H1 (cell line): ENCODE measurements around the gene PRRG2. TPM values are rescaled to one million over a fixed set of nuclear protein-coding genes. Genes with fewer than 3 reads are reported as not detected.

Experiments
- CTCF ChIA-PET: fragments of 300-600 bp; sonication (Branson Sonifier 250); formaldehyde crosslinking; loops from one replicate; lab custom pipeline; 2021; ENCODE audit not compliant: partially characterized antibody; lab: Charles Lee
- POLR2A ChIA-PET: fragments of 300-600 bp; sonication (Branson Sonifier 250); formaldehyde crosslinking; loops from one replicate; lab custom pipeline; 2021; ENCODE audit warnings: inconsistent platforms; ENCODE audit not compliant: partially characterized antibody; lab: Charles Lee
- DNase-seq, 2 experiments: peaks; one replicate each; pipeline versions ENCODE4 v3.0.0 to v3.0.0-alpha.2; 2010 to 2022; ENCODE audit warnings: low spot score in 2 of 2, low read depth in 1 of 2, mixed read lengths in 1 of 2
- FAIRE-seq: peaks from 2 replicates; lab custom pipeline; 2011; peaks lifted over from hg19 to GRCh38; lab: Jason Lieb, UNC
- H2AFZ ChIP-seq: 2 replicates; pipeline ENCODE4 v1.8.1; 2012; ENCODE audit warnings: low read length, inconsistent platforms
- H2AK5ac ChIP-seq: 2 replicates; pipeline ENCODE4 v1.6.1; 2013; ENCODE audit warnings: low read depth, low read length
- H2BK120ac ChIP-seq: replicated peaks from 2 replicates; pipeline ENCODE3; 2013; ENCODE audit warnings: low read depth, low read length, inconsistent platforms
- H2BK12ac ChIP-seq: 2 replicates; pipeline ENCODE4 v1.6.1; 2013; ENCODE audit warnings: low read depth, low read length
- H2BK15ac ChIP-seq: 2 replicates; pipeline ENCODE4 v1.6.1; 2013; ENCODE audit warnings: low read length
- H2BK20ac ChIP-seq: 2 replicates; pipeline ENCODE4 v1.6.1; 2013; ENCODE audit warnings: low read length
- H2BK5ac ChIP-seq: 2 replicates; pipeline ENCODE4 v1.6.1; 2013; ENCODE audit warnings: low read depth, low read length
- H3K14ac ChIP-seq: 2 replicates; pipeline ENCODE4 v1.6.1; 2013; ENCODE audit warnings: inconsistent platforms; ENCODE audit not compliant: insufficient read length
- H3K18ac ChIP-seq: 2 replicates; pipeline ENCODE4 v1.6.1; 2013; ENCODE audit warnings: low read length; ENCODE audit errors: extremely low read depth
- H3K23ac ChIP-seq: 2 replicates; pipeline ENCODE4 v1.6.1; 2013; ENCODE audit warnings: inconsistent platforms; ENCODE audit not compliant: insufficient read length
- H3K23me2 ChIP-seq: 2 replicates; pipeline ENCODE4 v1.6.1; 2013; ENCODE audit warnings: low read depth, low read length
- H3K27ac ChIP-seq: 2 replicates; pipeline ENCODE4 v1.6.1; 2011; ENCODE audit warnings: low read depth, low read length, inconsistent platforms
- H3K27me3 ChIP-seq, 4 experiments: replicated peaks in 1 of 4; 1 replicate in 1 of 4; 2 replicates in 3 of 4; pipeline versions ENCODE4 v1.6.1 to v1.8.1; 2011 to 2013; ENCODE audit warnings: low read length in 3 of 4, mild to moderate bottlenecking in 3 of 4, inconsistent platforms in 2 of 4, mixed read lengths in 2 of 4, moderate library complexity in 1 of 4; ENCODE audit not compliant: control insufficient read depth in 3 of 4, insufficient read depth in 3 of 4; ENCODE audit errors: extremely low read depth in 1 of 4
- H3K36me3 ChIP-seq, 4 experiments: 2 replicates each; pipeline versions ENCODE4 v1.6.1 to v1.8.1; 2011 to 2013; ENCODE audit warnings: mild to moderate bottlenecking in 4 of 4, low read length in 3 of 4, moderate library complexity in 2 of 4, control low read depth in 1 of 4, inconsistent platforms in 1 of 4; ENCODE audit not compliant: insufficient read depth in 4 of 4, control insufficient read depth in 2 of 4
- H3K4ac ChIP-seq: replicated peaks from 2 replicates; pipeline ENCODE3; 2013; ENCODE audit warnings: low read length, low read depth, mixed read lengths, inconsistent platforms; ENCODE audit not compliant: insufficient read length
- H3K4me1 ChIP-seq, 4 experiments: replicated peaks in 1 of 4; 1 replicate in 1 of 4; 2 replicates in 3 of 4; pipeline versions ENCODE4 v1.6.1 to v1.8.1; 2011 to 2013; ENCODE audit warnings: low read length in 3 of 4, inconsistent platforms in 2 of 4, mixed read lengths in 1 of 4; ENCODE audit not compliant: insufficient read depth in 4 of 4, control insufficient read depth in 3 of 4
- H3K4me2 ChIP-seq, 2 experiments: 2 replicates each; pipeline versions ENCODE4 v1.6.1 to v1.8.1; 2011 to 2013; ENCODE audit warnings: low read depth in 2 of 2, low read length in 2 of 2, control low read depth in 1 of 2, inconsistent platforms in 1 of 2, mild to moderate bottlenecking in 1 of 2; ENCODE audit not compliant: insufficient read depth in 1 of 2
- H3K4me3 ChIP-seq, 4 experiments: fragments of 200-600, 300-600 bp in 1 of 4; sonication (generic), shearing (Covaris generic), sonication (Bioruptor Twin) in 1 of 4; 2 replicates each; pipeline versions ENCODE4 v1.5.1 to v1.8.1; 2011 to 2016; ENCODE audit warnings: low read length in 4 of 4, low read depth in 3 of 4, control low read depth in 2 of 4, inconsistent platforms in 2 of 4, mild to moderate bottlenecking in 2 of 4, mixed read lengths in 1 of 4, moderate library complexity in 1 of 4; ENCODE audit not compliant: insufficient read depth in 2 of 4; ENCODE audit errors: extremely low read depth in 1 of 4
- H3K56ac ChIP-seq: replicated peaks from 2 replicates; pipeline ENCODE3; 2013; ENCODE audit warnings: low read depth, mild to moderate bottlenecking, mixed read lengths, low read length, inconsistent platforms; ENCODE audit not compliant: insufficient read length
- H3K79me1 ChIP-seq: 2 replicates; pipeline ENCODE4 v1.6.1; 2013; ENCODE audit warnings: low read depth, low read length, control low read depth
- H3K79me2 ChIP-seq, 2 experiments: 2 replicates each; pipeline versions ENCODE4 v1.6.1 to v1.8.1; 2012 to 2013; ENCODE audit warnings: low read length in 2 of 2, mild to moderate bottlenecking in 2 of 2, inconsistent platforms in 1 of 2; ENCODE audit not compliant: insufficient read depth in 2 of 2, control insufficient read depth in 1 of 2
- H3K9ac ChIP-seq, 4 experiments: replicated peaks in 1 of 4; 1 replicate in 1 of 4; 2 replicates in 3 of 4; pipeline versions ENCODE4 v1.6.1 to v1.8.1; 2011 to 2013; ENCODE audit warnings: low read depth in 3 of 4, low read length in 3 of 4, control low read depth in 2 of 4, mild to moderate bottlenecking in 2 of 4, moderate library complexity in 2 of 4, inconsistent platforms in 1 of 4; ENCODE audit errors: extremely low read depth in 1 of 4
- H3K9me3 ChIP-seq, 2 experiments: 2 replicates each; pipeline versions ENCODE4 v1.6.1 to v1.8.1; 2012 to 2013; ENCODE audit warnings: mild to moderate bottlenecking in 2 of 2, moderate library complexity in 2 of 2, control low read depth in 1 of 2, inconsistent platforms in 1 of 2, low read depth in 1 of 2, low read length in 1 of 2, mixed read lengths in 1 of 2; ENCODE audit not compliant: insufficient read depth in 2 of 2
- H4K20me1 ChIP-seq, 2 experiments: replicated peaks in 1 of 2; 2 replicates each; pipeline versions ENCODE3 to v1.8.1; 2011 to 2013; ENCODE audit warnings: inconsistent platforms in 2 of 2, low read length in 2 of 2, mild to moderate bottlenecking in 1 of 2; ENCODE audit not compliant: insufficient read depth in 2 of 2, control insufficient read depth in 1 of 2
- H4K5ac ChIP-seq: 2 replicates; pipeline ENCODE4 v1.6.1; 2013; ENCODE audit warnings: low read length, low read depth, mixed read lengths, inconsistent platforms; ENCODE audit not compliant: insufficient read length
- H4K8ac ChIP-seq: 2 replicates; pipeline ENCODE4 v1.8.0; 2013; ENCODE audit warnings: mild to moderate bottlenecking, moderate library complexity, low read length, inconsistent platforms; ENCODE audit not compliant: insufficient read depth; ENCODE audit errors: extremely low read depth
- H4K91ac ChIP-seq: replicated peaks from 2 replicates; pipeline ENCODE3; 2013; ENCODE audit warnings: low read length, mixed read lengths, inconsistent platforms; ENCODE audit not compliant: insufficient read length
- ATF2 ChIP-seq: IDR thresholded peaks from 2 replicates; pipeline ENCODE4 v1.6.1; 2012; ENCODE audit warnings: low read length, inconsistent platforms
- BCL11A ChIP-seq, 2 experiments: IDR thresholded peaks; one replicate each; pipeline ENCODE4 v1.6.1; 2011; ENCODE audit warnings: low read depth in 2 of 2, low read length in 2 of 2, mild to moderate bottlenecking in 2 of 2
- HDAC6 ChIP-seq: IDR thresholded peaks from one replicate; pipeline ENCODE4 v1.7.1; 2012; ENCODE audit warnings: low read depth, mild to moderate bottlenecking, inconsistent platforms, low read length, moderate library complexity
- KDM4A ChIP-seq: IDR thresholded peaks from one replicate; pipeline ENCODE4 v1.7.1; 2012; ENCODE audit warnings: low read depth, mild to moderate bottlenecking, moderate library complexity, low read length, inconsistent platforms; ENCODE audit not compliant: severe bottlenecking
- PHF8 ChIP-seq: fragments of 200-600 bp; sonication (generic); conservative IDR thresholded peaks from 2 replicates; pipeline ENCODE4 v1.7.1; 2012; ENCODE audit warnings: low read depth, mild to moderate bottlenecking, inconsistent platforms, low read length, moderate library complexity
- POLR2AphosphoS5 ChIP-seq: IDR thresholded peaks from 2 replicates; pipeline ENCODE4 v1.6.1; 2011; ENCODE audit warnings: low read depth, low read length
- SIRT6 ChIP-seq: IDR thresholded peaks from one replicate; pipeline ENCODE4 v1.7.1; 2012; ENCODE audit warnings: low read length, inconsistent platforms
- SP2 ChIP-seq: IDR thresholded peaks from 2 replicates; pipeline ENCODE4 v1.6.1; 2012; ENCODE audit warnings: mild to moderate bottlenecking, low read length, inconsistent platforms
- TAF1 ChIP-seq: IDR thresholded peaks from 2 replicates; pipeline ENCODE4 v1.6.1; 2011; ENCODE audit warnings: mild to moderate bottlenecking, low read depth, low read length
- USF2 ChIP-seq: IDR thresholded peaks from 2 replicates; pipeline ENCODE4 v1.6.1; 2011; ENCODE audit warnings: low read length, improper control_type of control experiment
- WGBS, 2 experiments: shearing (Covaris generic) in 1 of 2; methylation state at CpG; one replicate each; pipeline versions ENCODE4 v1.1.6 to v1.1.7; 2013 to 2015; ENCODE audit warnings: low lambda C conversion rate in 2 of 2, mixed read lengths in 2 of 2, inconsistent platforms in 1 of 2, low coverage in 1 of 2, missing lambda C conversion rate in 1 of 2; ENCODE audit not compliant: insufficient replicate concordance in 2 of 2, insufficient coverage in 1 of 2, insufficient read length in 1 of 2; ENCODE audit errors: extremely low coverage in 1 of 2, missing lambda C conversion rate in 1 of 2; 5-methylcytosine and 5-hydroxymethylcytosine counted together
- polyA plus RNA-seq, 7 experiments: library from polyadenylated mRNA; depleted of rRNA in 3 of 7; stranded (reverse) in 5 of 7; unstranded in 2 of 7; fragments of >200 nt in 5 of 7; fragments of 200-250 nt in 2 of 7; gene quantifications; 1 replicate in 5 of 7; 2 replicates in 1 of 7; 4 replicates in 1 of 7; pipeline versions ENCODE4 v1.2.1 to v1.2.3, GENCODE V29; 2011 to 2013; ENCODE audit warnings: missing spikeins in 2 of 7, mixed read lengths in 2 of 7
- total RNA-seq: library from RNA; stranded (reverse); fragmentation: NEBNext Ultra II Directional; extraction: Animal tissue kit (Norgen Biotek cat#: 25700); gene quantifications from 2 replicates; pipeline ENCODE4 v1.2.1, GENCODE V29; 2021

Gene PRRG2
- total and polyA plus RNA-seq, 2 of the 8 experiments (the other 6 are each of a cell fraction or from before 2014, with no cell fraction given): 4.1 to 5.6 TPM

- Histone ChIP-seq H3K4me2 (no peak overlapping the region), H3K79me1 (no peaks in the 10 kb centered on the region), H2BK12ac (no peak overlapping the region), H3K14ac (no peak overlapping the region), H2BK15ac (no peak overlapping the region), H3K23me2 (peaks cover 8% of the 10 kb centered on the region; the same call in 1 of the 2 replicates), H4K91ac (no peak overlapping the region), H3K79me2 (no peaks in the 10 kb centered on the region), H2AK5ac (no peak overlapping the region), H2AFZ (no peak overlapping the region), H2BK5ac (no peak overlapping the region), H3K4ac (no peak overlapping the region), H3K9me3 (no peaks in the 10 kb centered on the region), H3K27ac (no peak overlapping the region), H3K4me1 (peaks cover 0 to 9% (median 1%) of the 10 kb centered on the region in 4 experiments; a peak in 5 of 7 replicates), H3K27me3 (no peaks in the 10 kb centered on the region; a peak in 1 of 7 replicates), H2BK20ac (no peak overlapping the region), H2BK120ac (no peak overlapping the region), H3K4me3 (no peak overlapping the region), H3K23ac (no peak overlapping the region), H3K18ac (no peak overlapping the region), H4K20me1 (peaks cover 0 to 9% of the 10 kb centered on the region in 2 experiments), H3K56ac (no peak overlapping the region), H4K8ac (no peak overlapping the region), H3K9ac (no peak overlapping the region), H3K36me3 (no peaks in the 10 kb centered on the region; a peak in 1 of 8 replicates), H4K5ac (no peak overlapping the region)
- no peak for FAIRE-seq
- 89% methylated on average over 22 of the region's 22 CpGs; no CpG with 5 or more reads in 1 of the 2 experiments for WGBS, 2 experiments
- ChIA-PET CTCF (interaction anchor here (0.8 to 6.6 kb wide), 7 partner anchors 10 to 378 kb away, joined by 3 to 54 read pairs (median 4); partner anchors contain the start of genes NOSIP and PRRG2), POLR2A (interaction anchor here (0.6 to 1.1 kb wide), 6 partner anchors 23 to 87 kb away, joined by 3 to 4 read pairs (median 3); partner anchors contain the start of genes NOSIP, PRRG2 and RPL13A)
- no peak for DNase-seq
- no peak for TF ChIP-seq POLR2AphosphoS5
- TF ChIP-seq TAF1: no peak
- no peak for TF ChIP-seq HDAC6
- no peak for TF ChIP-seq USF2
- TF ChIP-seq SP2: no peak
- no peak for TF ChIP-seq BCL11A (IDR thresholded peaks at IDR 0.05; ENCODE audit: low read depth in 2 of 2, low read length in 2 of 2)
- no peak for TF ChIP-seq ATF2
- no peak for TF ChIP-seq KDM4A
- TF ChIP-seq SIRT6: no peak
- TF ChIP-seq PHF8: no peak
These were observed 44.1 kb upstream of the PRRG2 start for GRCh38 chr19:49536921-49537462.
